A673 (cell line): Measurements from ENCODE around the gene GTF3C5. TPM values are rescaled to one million over a fixed set of nuclear protein-coding genes. Genes with fewer than 3 reads are reported as not detected.

Source experiments
- BruUV-seq: library from RNA; stranded (reverse); fragments of 400-500 nt; replicated peaks from 2 replicates; lab custom pipeline; 2021; lab: Mats Ljungman, UMichigan
- CTCF ChIA-PET: fragments of 300-600 bp; sonication (Branson Sonifier 250); formaldehyde crosslinking; loops from one replicate; lab custom pipeline; 2022; ENCODE audit warnings: antibody characterized with exemption; lab: Charles Lee
- POLR2A ChIA-PET: fragments of 300-600 bp; sonication (Branson Sonifier 250); formaldehyde crosslinking; loops from one replicate; lab custom pipeline; 2022; ENCODE audit warnings: antibody characterized with exemption; ENCODE audit not compliant: low non-redundant PET; lab: Charles Lee
- DNase-seq: peaks from one replicate; pipeline ENCODE4 v3.0.0-alpha.2; 2015; ENCODE audit warnings: low spot score
- H3K27ac ChIP-seq: fragments of 200-600 bp; sonication (generic); 2 replicates; pipeline ENCODE4 v1.5.1; 2016; ENCODE audit warnings: mixed run types, low read depth, mild to moderate bottlenecking, mixed read lengths, antibody characterized with exemption, low read length; ENCODE audit not compliant: poor library complexity, severe bottlenecking
- H3K27me3 ChIP-seq: fragments of 200-600 bp; sonication (generic); replicated peaks from 2 replicates; pipeline ENCODE4 v1.6.1; 2017; ENCODE audit warnings: mixed run types, low read depth, mild to moderate bottlenecking, mixed read lengths, antibody characterized with exemption, low read length; ENCODE audit not compliant: insufficient read depth, poor library complexity
- H3K36me3 ChIP-seq: fragments of 200-600 bp; sonication (generic); 2 replicates; pipeline ENCODE4 v1.6.1; 2016; ENCODE audit warnings: mixed run types, mild to moderate bottlenecking, mixed read lengths, antibody characterized with exemption, low read length; ENCODE audit not compliant: insufficient read depth, poor library complexity, severe bottlenecking
- H3K4me1 ChIP-seq: fragments of 200-600 bp; sonication (generic); 2 replicates; pipeline ENCODE4 v1.6.1; 2017; ENCODE audit warnings: mixed run types, mild to moderate bottlenecking, mixed read lengths, antibody characterized with exemption, low read length; ENCODE audit not compliant: insufficient read depth, poor library complexity, severe bottlenecking
- H3K4me3 ChIP-seq: fragments of 200-600 bp; sonication (generic); 2 replicates; pipeline ENCODE4 v1.5.1; 2016; ENCODE audit warnings: low read depth, mixed run types, mild to moderate bottlenecking, mixed read lengths, low read length; ENCODE audit not compliant: poor library complexity, severe bottlenecking
- H3K9me3 ChIP-seq: fragments of 200-600 bp; sonication (generic); 2 replicates; pipeline ENCODE4 v1.6.1; 2016; ENCODE audit warnings: mixed run types, low read depth, mild to moderate bottlenecking, mixed read lengths, antibody characterized with exemption, low read length; ENCODE audit not compliant: poor library complexity, severe bottlenecking
- EZH2 ChIP-seq: fragments of 200-600 bp; sonication (generic); IDR thresholded peaks from 2 replicates; pipeline ENCODE4 v1.6.1; 2017; ENCODE audit warnings: borderline replicate concordance, low read depth, mild to moderate bottlenecking, mixed read lengths, antibody characterized with exemption, low read length; ENCODE audit not compliant: poor library complexity, severe bottlenecking
- intact Hi-C: fragments of 100-400 bp; cut with micrococcal nuclease; formaldehyde crosslinking; loops from one replicate; pipeline ENCODE4 v1.10.0; 2022; ENCODE audit not compliant: unreplicated experiment
- total RNA-seq: library from RNA; stranded (reverse); gene quantifications from 2 replicates; pipeline ENCODE4 v1.2.3, GENCODE V29; 2021
- TF ChIP-seq, protein P1 (sequence below): fragments of 300-800, 200-600 bp; sonication (generic); conservative IDR thresholded peaks from 2 replicates; pipeline ENCODE4 v1.5.1; 2017; ENCODE audit warnings: low read depth, mild to moderate bottlenecking, antibody characterized with exemption, low read length, moderate library complexity, mixed read lengths

The GTF3C5 gene
- total RNA-seq, 1 experiment from 2014 or later, result 99.9 TPM

DNA sequence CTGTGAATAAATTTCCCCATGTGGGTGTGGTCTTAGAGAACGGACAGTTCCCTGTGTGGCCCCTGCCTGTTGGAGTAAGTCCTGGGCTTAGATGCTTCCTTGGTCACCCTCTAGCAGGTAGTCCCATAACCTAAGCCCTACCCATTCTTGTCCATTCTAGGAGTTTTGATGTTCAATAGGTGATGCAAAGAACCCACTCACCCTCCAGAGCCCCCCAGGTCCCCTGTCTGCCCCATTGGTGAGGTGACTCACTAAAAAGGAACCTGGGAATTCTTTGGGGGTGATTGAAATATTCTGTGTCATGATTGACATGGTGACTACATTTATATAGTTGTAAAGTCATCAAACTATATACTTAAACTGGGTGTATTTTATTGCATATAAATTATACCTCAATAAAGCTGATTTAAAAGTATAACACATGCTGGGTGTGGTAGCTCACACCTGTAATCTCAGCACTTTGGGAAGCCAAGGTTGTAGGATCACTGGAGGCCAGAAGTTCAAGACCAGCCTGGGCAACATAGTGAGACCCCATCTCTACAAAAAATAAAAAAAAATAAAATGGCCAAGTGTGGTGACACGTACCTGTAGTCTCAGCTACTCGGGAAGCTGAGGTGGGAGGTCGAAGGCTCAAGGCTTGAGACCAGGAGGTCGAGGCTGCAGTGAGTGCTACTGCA, 20.8 kb upstream of the GTF3C5 start:
- no peak for DNase-seq
- TF ChIP-seq EZH2, result no peak
- ChIA-PET CTCF (no interaction called here), POLR2A (no interaction called here)
- H3K4me3 ChIP-seq, result no peak overlapping the region
- intact Hi-C loops, result no loop called here
- no peaks in the 10 kb centered on the region for H3K36me3 ChIP-seq
- H3K27ac ChIP-seq, result no peak overlapping the region
- no peaks in the 10 kb centered on the region for H3K27me3 ChIP-seq
- BruUV-seq, result no TSS peak
- H3K4me1 ChIP-seq, result no peaks in the 10 kb centered on the region
- H3K9me3 ChIP-seq, result no peaks in the 10 kb centered on the region

DNA sequence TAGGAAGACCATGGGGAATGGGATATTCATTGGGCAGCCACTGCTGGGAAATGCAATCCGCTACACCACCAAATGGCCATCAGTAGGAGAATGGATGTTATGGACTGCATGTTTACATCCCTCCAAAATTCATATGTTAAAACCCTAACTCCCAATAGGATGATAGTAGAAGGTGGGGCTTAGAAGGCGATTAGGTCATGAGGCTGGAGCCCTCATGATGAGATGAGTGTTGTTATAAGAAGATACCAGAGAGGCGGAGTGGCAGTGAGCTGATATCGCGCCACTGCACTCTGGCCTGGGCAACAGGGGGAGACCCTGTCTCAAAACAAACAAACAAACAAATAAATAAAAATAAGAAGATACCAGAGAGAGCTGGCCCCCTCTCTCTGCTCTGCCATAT, 16.1 kb upstream of the GTF3C5 start:
- Histone ChIP-seq H3K4me3 (no peak overlapping the region), H3K27me3 (peaks cover 4% of the 10 kb centered on the region), H3K4me1 (no peaks in the 10 kb centered on the region), H3K36me3 (no peaks in the 10 kb centered on the region), H3K9me3 (no peaks in the 10 kb centered on the region), H3K27ac (no peak overlapping the region)
- intact Hi-C loops, result no loop called here
- POLR2A ChIA-PET, result no interaction called here
- CTCF ChIA-PET, result no interaction called here
- DNase-seq, result no peak
- BruUV-seq, result no TSS peak
- TF ChIP-seq, protein P1, sequence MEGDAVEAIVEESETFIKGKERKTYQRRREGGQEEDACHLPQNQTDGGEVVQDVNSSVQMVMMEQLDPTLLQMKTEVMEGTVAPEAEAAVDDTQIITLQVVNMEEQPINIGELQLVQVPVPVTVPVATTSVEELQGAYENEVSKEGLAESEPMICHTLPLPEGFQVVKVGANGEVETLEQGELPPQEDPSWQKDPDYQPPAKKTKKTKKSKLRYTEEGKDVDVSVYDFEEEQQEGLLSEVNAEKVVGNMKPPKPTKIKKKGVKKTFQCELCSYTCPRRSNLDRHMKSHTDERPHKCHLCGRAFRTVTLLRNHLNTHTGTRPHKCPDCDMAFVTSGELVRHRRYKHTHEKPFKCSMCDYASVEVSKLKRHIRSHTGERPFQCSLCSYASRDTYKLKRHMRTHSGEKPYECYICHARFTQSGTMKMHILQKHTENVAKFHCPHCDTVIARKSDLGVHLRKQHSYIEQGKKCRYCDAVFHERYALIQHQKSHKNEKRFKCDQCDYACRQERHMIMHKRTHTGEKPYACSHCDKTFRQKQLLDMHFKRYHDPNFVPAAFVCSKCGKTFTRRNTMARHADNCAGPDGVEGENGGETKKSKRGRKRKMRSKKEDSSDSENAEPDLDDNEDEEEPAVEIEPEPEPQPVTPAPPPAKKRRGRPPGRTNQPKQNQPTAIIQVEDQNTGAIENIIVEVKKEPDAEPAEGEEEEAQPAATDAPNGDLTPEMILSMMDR, result no peak

DNA sequence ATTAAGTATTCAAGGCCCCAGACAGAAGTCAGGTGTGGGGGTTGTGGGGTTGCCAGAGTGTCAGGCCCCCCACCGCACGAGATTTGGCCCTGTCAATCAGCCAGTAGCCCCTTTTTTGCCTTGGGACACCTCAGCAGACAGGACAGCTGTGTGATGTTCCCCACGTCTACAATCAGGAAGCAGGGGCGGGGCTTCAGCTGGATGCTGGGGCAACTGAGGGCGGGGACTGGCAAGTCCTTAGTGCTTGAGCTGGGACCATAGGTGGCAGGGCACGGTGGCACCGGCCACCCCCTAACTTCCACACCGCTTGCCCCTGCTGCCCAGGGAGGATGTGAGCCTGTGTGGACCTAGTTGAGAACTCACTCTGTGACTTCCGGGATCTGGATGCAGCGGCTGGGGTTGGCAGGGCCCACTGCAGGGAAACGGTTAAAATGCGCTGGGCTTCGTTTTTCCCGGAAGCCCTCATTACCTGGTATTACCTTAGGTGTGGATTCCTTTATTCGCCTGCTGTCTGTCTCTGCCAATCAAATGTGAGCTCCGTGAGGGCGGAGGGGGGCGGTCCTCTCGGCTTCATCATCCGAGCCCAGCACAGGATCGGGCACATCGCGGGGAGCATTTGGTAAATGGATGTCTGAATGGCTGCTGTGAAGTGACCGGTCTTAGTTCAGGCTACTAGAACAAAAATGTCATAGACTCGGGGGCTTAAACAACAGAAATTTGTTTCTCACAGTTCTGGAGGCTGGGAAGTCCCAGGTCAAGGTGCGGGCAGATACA, 7.5 kb upstream of the GTF3C5 start:
- intact Hi-C loops, result no loop called here
- no TSS peak for BruUV-seq

More for the DNA sequence above, 7.5 kb upstream of the GTF3C5 start:
- H3K4me3 ChIP-seq, result no peak overlapping the region
- TF ChIP-seq, protein P1, result no peak
- TF ChIP-seq EZH2, result no peak
- H3K36me3 ChIP-seq, result no peaks in the 10 kb centered on the region
- ChIA-PET POLR2A (no interaction called here), CTCF (interaction anchor here (0.7 to 1.7 kb wide), 2 partner anchors 13 to 463 kb away, joined by 3 read pairs; no protein-coding TSS in a partner anchor)
- no peaks in the 10 kb centered on the region for H3K4me1 ChIP-seq
- no peaks in the 10 kb centered on the region for H3K9me3 ChIP-seq
- DNase-seq, result peak; percentile 54
- H3K27me3 ChIP-seq, result no peaks in the 10 kb centered on the region
- no peak overlapping the region for H3K27ac ChIP-seq
